Measurements from ENCODE around the gene C17orf58.
A peak's percentile ranks its signal among the peaks of the same experiment; 100 is the strongest.
"Not testable (repeated sequence)": the region's sequence is repeated elsewhere in the genome, so short reads cannot be mapped to it uniquely, and the experiment has no call there.

C17orf58 gene

DNA sequence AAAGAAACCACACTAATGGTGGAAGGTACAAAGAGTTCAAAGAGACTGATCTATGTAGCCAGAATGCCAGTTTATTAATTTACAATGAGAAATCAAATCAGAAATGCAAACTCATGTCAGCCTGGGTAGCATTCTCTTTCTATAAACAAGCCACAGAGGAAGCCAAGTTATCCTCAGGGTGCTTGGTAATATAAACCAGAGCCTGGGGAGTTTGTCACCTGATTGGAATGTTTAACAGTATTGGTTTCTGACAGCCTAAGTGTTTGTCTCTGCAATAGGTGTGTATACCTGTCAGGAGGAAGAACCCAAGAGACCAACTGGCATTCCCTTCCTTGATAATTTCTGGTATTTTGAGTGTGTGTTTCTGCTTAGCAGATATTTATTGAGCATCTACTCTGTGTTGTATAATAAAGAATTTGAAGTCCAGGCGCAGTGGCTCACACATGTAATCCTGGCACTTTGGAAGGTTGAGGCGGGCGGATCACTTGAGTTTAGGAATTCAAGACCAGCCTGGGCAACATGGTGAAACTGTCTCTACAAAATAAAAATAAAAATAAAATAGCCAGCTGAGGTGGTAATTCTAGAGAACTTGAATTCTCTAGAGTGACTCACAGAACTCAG lies 3.1 kb upstream of the C17orf58 start:
- DNase-seq: no peak

DNA sequence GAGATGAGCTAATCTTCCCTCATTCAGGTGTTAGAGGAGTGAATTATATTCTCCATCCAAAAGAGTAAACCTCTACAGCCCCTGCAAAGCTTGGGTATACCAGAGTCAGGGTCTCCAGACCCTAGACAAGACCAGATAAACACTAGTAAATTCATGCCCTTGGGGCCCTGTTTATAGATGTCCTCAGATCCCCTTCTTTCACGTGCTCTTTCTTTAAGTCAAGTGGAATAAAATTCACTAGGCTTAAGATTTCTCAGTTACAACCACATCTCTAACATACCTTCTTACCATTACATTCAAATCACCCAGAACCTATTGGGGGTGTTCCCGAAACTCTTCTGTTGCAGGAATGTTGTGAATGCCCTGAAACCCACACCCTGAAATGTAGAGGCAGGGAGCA lies 2.2 kb upstream of the C17orf58 start:
- DNase-seq: no peak

DNA sequence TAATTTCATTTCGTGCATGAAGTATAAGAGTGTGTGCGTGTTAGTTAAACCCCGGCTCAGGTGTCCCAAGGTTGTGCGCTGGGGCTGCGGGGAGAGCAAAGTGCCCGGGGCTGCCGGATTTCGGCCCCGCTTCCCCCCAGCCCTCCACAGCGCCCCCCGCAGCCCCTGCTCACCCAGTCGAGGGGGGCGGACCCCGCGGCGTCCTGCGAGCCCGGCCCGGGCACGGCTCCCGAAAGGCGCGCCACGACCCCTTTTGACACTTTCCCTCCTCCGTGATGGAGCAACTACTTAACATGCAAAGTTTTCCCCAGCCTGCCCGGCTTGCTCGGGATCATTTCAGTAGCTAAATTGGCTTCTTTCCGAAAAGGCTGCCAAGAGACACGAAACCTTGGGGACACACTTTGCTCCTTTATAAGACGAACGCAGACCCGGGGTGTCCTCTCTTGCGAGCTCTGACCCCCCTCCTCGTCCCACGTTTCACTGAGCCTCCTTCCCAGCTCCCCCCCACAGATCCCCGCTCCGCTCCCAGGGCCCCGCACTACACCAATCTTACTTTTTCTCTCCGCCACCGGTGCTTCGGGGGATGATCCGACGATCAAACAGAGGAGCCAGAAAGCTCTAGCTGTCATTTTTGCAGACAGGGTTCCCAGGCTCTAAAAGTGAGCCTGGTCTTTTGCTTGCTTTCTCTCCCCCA lies 552 bp downstream of the C17orf58 start:
- peak; percentile 12 for DNase-seq

DNA sequence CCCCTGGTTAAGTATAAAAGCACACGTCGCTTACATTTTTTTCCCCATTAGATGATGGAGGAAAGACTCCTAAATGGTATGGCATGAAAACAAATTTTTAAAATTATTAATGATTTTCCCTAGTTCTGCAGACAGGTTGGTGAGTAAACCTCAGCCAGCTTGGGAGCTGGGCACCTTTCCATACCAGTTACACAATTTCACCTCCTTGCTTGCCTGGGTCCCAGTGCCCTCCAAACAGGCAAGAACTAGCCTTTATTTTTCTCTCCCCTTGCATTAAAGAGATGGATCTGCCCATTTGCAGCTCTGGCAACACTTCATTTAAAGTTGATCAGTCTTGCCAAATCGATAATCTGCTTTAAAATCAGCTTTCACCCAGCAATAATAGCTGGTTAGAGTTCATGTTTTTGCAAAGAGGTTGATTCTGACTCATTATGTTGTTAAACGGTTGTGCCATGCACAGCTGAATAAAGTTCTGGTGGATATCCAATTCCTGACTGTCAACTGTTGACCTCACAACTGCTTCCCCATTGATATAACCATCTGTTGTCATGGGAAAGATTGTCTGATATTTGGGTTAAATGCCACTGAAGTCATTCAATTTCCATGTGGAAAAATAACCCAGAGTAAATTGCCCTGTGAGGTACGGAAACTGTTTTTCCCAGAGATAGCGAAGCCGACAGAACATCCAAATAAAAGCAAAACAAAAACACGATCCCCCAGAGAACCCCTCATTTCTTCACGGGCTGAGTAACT lies 1.3 kb downstream of the C17orf58 start:
- DNase-seq: no peak

DNA sequence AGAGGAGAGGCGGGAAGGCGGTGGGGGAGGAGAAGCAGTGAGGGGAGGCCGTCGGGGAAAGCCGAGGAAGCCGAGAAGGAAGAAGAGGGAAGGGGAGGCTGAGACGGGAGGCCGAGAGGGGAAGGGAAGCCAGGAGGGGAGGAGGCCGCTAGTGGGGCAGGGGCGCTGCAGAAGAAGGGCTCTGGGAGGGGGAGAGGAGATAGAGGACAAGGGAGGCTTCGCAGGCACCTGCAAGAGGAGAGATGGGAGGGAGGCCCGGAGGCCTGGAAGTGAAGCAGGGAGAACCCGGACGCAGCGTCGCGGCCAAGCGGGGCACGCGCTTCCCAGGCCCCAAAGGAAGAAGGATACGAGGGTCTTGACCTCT lies 2.3 kb downstream of the C17orf58 start:
- peak; percentile 60 for DNase-seq

DNA sequence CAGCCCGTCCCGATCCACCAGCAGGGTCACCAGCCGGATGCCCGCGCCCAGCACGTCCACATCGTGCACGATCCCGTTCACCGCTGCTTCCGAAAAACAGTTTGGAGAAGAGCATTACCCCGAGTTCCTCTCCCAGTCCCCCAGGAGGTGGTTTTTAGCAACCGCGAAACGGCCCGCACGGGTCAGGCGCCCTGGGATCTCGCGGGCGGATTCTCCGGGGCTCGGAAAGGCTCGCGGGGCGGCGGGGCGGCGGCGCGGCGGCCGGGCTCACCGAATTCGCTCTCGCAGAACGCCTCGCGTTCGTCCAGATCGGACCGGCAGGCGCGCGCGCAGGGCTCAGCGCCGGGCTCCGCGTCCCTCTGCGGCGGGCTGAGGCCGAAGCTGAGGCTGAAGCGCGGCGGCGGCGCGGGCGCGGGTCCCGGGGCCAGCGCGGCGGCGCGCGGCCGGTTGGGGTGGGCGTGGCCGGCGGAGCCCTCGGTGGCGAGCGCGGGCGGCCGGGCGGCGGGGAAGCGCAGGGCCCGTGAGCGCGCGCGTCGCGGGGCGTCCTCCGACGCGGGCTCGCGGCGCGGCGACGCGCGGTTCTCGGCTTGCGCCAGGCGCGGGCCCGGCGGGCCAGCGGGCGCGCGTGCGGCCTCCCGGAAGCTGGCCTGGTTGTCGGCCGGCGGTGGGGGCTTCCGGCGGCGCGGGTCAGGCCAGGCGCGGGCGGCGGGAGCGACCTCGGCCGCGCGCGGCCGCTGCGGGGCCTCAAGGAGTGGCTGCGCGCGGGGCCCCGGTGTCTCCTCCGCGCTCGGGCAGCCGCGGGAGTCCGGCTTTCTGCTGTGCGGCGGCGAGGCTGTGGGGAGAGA lies 2.9 kb downstream of the C17orf58 start:
- DNase-seq: peak; percentile 66

DNA sequence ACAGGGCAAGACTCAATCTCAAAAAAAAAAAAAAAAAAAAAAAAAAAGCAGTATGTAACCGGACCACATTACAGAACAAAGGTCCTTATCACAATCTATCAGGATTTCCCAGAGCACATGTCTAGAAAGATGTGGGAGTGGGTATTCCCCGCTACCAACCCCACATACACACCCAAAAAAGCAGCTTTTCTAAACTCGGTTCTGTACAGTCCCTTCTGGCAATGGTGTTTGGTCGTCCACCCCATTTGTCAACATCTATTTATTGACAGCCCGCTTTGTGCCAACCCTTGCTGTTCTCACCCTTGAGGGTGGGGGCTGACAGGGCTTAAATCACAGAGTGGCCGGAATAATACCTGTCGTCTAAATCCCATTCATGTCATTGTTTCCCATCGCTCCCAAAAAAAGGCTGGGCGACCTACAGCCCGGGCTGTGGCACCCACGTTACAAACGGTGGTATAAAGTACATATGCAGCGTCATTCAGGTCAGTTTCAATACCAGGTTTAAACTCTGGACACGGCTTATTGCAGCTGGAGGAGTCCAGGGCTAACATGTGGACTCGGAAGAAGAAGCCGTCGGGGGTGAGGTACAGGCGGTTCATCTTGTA lies 3.6 kb downstream of the C17orf58 start:
- no peak for DNase-seq

DNA sequence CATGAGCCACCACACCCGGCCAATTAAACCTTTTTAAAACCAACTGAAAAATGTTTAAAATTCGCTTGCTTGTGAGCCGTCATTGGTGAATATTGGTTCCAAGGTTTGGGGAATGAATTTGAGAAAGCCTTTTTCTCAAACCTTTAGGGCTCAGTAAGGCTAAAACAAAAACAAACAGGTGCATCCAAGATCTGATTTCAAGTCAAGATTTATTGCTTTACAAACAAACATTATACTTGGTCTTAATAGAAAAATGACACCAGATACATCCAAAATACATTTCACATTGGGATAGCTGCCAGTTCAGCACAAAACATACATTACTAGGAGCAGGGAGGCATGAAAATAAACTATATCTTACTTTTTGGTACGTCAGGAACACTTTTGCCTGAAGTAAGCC lies 5.4 kb downstream of the C17orf58 start:
- no peak for DNase-seq

DNA sequence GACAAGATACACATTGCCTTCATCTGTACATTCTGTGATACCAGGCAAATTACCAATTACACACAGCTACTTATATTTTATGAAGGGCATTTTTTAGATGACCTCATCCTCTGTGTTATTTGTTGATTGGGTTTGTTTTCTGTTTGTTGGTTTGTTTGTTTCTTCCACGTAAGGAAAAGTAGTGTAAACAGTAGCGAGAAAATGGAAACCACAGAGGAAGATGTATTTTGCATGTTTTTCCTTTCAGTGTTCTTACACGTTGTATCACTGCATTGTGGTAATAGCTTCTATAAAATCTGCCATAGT lies 12.9 kb downstream of the C17orf58 start:
- no peak for DNase-seq

DNA sequence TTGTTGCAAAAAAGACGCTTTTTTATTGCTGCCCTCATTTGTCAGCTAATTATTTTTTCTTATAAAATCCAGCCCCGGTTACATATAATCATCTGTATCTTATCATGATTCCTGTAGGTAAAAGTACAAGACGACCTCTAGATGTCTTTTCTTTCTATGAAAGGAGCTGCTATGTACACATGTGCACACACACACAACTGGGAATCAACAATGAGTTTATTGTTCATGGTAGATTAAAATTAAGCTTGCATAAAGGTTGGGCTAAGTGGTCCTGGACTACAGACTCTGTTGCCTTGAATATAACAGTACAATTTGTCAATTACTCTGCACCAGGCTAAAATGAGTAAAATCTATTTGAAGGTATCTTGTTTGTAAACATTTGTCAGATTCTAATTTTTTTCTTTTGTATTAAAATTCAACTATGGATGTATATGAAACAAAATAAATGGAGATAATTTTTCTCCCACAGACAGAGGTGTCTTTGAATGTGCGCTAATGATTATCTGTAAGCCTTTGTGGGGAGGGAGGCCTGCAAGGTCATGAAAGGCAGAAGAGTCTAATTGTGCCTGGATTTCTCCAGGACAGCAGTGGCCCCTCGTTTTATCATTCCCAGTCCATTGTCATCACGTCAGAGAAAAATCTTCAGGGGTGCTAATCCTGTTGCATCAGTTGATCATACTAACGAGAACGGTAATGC lies 13.4 kb downstream of the C17orf58 start:
- no peak for DNase-seq

DNA sequence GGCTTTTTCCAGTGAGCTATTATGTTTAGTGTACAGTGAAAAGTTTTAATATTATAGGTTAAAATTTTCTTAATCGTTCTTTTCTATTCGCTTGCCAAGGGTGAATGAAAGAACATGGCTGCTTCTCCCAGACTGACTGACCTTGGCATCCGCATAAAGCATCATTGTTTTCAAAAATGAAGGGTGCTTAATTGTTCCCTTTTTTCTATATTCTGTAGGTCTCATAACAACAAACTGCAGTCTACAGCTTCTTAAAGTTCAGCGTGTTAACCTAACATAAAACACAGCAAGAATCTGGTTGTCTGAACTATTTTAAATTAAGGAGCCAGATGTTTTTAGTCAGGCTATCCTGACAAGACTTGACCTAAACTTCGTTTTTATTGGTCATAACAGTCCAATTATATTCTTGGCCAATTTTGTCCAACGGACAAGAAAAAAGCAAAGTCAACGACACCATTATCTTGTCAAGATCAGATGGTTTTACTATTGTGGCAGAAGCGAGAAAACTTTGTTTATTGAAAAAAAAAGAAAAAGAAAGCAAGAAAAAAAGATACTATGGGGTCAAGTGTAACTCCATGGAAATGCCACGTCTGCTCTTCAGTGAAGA lies 14.1 kb downstream of the C17orf58 start:
- no peak for DNase-seq

DNA sequence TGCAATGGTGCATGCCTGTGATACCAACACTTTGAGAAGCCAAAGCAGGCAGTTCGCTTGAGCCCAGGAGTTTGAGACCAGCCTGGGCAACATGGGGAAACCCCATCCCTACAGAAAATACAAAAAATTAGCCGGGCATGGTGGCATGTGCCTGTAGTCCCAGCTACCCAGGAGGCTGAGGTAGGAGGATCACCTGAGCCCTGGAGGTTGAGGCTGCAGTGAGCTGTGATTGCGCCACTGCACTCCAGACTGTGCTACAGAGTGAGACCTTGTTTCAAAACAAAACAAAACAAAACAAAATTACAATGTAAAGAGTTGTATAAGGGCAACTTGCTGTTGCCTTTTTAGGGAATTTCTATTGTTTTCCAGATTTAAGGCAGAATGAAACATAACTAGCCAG lies 15.4 kb downstream of the C17orf58 start:
- not testable (repeated sequence) for DNase-seq

DNA sequence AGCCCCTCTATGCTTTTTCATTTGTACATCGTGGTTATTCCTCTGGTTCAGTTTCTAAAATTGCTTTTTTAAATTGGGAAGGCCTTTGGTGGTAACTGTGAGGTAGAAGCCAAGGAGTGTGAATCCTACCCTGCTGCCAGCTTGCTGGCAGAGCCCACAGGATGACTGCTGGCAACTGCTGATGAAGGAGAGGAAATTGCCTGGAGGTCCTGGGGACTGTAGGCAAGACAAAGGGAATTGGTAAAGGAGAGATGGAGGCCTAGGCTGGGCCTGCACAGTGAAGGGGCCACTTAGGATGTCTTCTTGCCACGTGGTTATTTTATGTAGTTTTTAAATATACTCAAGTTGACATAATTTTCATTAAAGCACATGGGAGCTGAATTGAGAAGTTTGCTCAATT lies 15.8 kb downstream of the C17orf58 start:
- peak; percentile 28 for DNase-seq

DNA sequence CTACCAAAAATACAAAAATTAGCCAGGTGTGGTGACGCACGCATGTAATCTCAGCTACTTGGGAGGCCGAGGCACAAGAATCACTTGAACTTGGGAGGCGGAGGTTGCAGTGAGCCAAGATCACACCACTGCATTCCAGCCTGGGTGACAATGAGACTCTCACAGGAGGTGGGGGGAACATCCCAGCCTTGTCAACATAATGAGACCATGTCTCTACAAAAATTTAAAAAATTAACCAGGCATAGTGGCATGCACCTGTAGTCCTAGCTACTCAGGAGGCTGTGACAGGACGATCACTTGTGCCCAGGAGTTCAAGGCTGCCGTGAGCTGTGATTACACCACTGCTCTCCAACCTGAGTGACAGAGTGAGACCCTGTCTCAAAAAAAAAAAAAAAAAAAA lies 20.0 kb downstream of the C17orf58 start:
- DNase-seq: not testable (repeated sequence)

DNA sequence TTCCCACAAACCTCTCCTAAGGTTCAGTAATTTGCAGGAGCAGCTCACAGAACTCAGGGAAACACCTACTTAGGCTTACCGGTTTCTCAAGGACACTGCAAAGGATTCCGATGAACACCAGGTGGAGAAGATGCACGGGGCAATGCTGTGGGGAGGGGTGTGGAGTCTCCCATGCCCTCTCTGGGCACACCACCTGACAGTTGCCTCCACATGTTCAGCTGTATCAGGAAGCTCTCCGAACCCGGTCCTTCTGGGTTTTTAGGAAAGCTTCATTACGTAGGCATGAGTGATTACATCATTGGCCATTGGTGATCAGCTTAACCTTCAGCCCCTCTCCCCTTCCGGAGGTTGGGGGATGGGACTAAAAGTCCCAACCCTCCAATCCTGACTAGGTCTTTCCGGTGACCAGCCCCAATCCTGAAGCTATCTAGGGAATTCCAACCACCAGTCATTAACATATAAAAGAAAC lies 21.6 kb downstream of the C17orf58 start:
- no peak for DNase-seq

DNA sequence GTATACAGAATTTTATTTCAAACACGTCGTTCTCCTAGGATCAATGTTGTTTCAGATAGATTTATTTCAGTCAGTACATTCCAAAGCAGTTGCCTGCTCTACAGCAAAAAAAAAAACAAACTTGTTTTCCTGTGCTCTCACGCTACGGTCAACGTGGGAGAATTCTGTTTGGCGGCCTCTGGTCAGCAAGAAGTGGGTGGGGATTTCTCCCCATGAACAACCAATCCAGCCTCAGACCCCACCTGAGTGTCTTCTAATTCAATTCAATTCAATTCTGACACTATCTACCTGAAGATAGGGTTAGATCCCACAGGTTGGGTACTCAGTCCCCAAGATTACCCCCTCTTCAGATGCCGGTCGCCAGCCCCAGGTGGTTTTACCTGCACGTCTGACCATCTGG lies 22.1 kb downstream of the C17orf58 start:
- no peak for DNase-seq

DNA sequence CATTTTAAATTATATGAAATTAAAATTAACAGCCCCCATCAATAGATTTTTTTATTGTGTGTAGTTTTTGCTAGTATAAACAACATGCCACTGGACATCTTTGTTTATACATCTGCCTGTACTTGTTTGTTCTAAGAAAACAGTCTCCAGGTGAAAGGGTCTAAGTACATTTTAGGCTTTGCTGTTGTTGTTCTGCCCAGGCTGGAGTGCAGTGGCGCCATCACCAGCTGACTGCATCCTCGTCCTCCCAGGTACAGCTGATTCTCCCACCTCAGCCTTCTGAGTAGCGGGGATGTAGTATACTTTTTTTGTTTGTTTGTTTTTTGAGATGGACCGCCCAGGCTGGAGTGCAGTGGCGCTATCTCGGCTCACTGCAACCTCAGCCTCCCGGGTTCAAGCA lies 25.5 kb downstream of the C17orf58 start:
- no peak for DNase-seq

DNA sequence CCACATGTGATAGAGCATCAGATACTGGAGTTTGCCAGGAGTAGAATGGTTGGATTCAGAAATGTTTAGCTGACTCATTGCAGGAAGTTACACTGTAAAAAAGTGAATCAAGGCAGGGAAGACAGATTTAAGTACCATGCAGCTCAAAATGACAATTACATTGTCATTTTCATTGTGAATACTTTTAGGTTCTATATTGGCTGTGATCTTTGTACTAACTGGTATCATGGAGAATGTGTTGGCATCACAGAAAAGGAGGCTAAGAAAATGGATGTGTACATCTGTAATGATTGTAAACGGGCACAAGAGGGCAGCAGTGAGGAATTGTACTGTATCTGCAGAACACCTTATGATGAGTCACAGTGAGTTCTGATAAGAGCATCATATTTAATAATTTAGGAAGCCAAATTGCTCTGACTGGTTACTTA lies 33.1 kb downstream of the C17orf58 start:
- DNase-seq: peak; percentile 55

DNA sequence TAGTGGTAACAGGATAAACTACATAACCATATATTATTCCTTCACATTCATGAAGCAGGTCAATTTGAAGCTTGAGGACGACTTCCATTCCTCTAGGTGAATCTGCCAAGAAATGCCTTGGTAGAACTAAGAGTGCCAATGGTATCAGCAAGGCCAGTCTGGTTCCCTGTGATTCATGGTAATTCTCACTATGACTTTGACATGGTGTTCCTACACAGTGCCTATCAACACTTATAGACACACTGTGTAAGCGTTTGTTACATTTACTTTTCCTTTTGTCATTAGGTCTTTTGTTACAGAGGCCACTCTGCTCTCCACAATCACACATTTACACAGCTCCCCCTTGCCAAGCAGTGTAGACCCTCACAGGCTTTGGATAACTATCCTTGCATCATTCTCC lies 34.1 kb downstream of the C17orf58 start:
- DNase-seq: not testable (repeated sequence)

DNA sequence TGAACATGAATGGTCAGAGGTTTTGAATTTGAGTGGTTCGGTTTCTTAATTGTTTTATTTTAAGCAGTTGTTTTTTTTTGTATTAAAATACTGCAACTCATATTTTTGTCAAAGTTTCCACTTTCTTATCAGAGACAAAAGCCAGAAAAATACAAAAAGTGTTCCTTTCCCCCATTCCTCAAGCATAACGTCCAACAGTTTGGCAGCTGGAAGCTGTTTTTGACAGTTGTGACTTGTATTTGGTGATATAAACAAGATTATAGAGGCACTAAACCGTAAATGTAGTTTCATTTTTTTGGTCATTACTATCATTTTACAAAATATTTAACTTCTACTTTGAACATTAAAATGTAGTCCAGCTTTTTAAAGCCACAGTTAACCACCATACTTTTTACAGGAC lies 36.0 kb downstream of the C17orf58 start:
- not testable (repeated sequence) for DNase-seq

DNA sequence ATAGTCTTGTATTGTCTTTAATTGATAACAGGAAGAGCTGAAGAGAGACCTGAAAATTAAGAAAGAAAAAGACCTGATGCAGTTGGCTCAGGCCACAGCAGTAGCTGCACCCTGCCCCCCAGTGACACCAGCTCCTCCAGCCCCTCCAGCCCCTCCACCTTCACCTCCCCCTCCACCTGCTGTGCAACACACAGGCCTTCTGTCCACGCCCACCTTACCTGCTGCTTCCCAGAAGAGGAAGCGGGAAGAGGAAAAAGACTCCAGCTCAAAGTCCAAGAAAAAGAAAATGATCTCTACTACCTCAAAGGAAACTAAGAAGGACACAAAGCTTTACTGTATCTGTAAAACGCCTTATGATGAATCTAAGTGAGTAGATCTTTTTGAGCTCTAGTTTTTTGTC lies 36.8 kb downstream of the C17orf58 start:
- no peak for DNase-seq

DNA sequence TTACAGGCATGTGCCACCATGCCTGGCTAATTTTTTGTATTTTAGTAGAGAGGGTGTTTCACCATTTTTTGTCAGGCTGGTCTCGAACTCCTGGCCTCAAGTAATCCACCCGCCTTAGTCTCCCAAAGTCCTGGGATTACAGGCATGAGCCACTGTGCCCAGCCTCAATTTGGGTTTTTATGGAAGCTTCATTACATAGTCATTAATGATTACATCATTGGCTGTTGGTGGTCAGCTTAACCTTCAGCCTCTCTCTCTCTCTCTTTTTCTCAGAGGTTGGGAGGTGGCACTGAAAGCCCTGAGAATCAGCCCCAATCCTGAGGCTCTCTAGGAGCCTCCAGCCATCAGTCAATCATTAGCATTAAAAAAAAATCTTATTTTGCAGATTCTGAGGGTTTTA lies 45.3 kb downstream of the C17orf58 start:
- DNase-seq: no peak

All from NCI-H526 treated with DMSO at 0.1 percent for 48 hours (cell line).